ENCODE measurements around the gene PLEKHG4.

GRCh38 chr16:67242138-67242730, 37.1 kb upstream of the PLEKHG4 start:
- TF ChIP-seq POLR2A (IDR thresholded peaks at IDR 0.05), result no peak
- TF ChIP-seq CTCF (IDR thresholded peaks at IDR 0.05), result no peak

Measured in right lobe of liver (tissue), 4 donors.